ENCODE measurements around the gene PDE10A.
A peak's percentile ranks its signal among the peaks of the same experiment; 100 is the strongest.

PDE10A gene

GRCh38 chr6:165684333-165684732 lies 21.3 kb upstream of the PDE10A start:
- H2BK5ac ChIP-seq (ENCODE audit: low read depth, low read length, poor library complexity, severe bottlenecking): no peak overlapping the region
- H2AFZ ChIP-seq (ENCODE audit: low read depth, low read length): no peak overlapping the region
- no peak overlapping the region for H3K18ac ChIP-seq (ENCODE audit: low read depth in 1 of 2, low read length in 2 of 2)
- H3K9ac ChIP-seq (ENCODE audit: low read length): no peak overlapping the region
- H3K9me3 ChIP-seq (ENCODE audit: control insufficient read depth, low read length): peaks cover 4% of the 10 kb centered on the region
- no peak overlapping the region for H3K27ac ChIP-seq (ENCODE audit: low read length, poor library complexity, severe bottlenecking)
- no peak overlapping the region for H3K23ac ChIP-seq (ENCODE audit: low read length in 2 of 2)
- 97% methylated on average over 10 of the region's 10 CpGs for WGBS
- no peak overlapping the region for H3K4me2 ChIP-seq (ENCODE audit: low read length, poor library complexity, severe bottlenecking)
- DNase-seq: no peak
- H3K4me3 ChIP-seq (ENCODE audit: insufficient read depth in 1 of 2, low read depth in 1 of 2, low read length in 2 of 2): no peak overlapping the region
- H3K4me1 ChIP-seq (ENCODE audit: control insufficient read depth, insufficient read depth, low read depth, low read length): peaks cover 7% of the 10 kb centered on the region
- H2BK12ac ChIP-seq (ENCODE audit: low read length in 2 of 2): no peak overlapping the region
- H3K4ac ChIP-seq (ENCODE audit: low read depth in 1 of 2, low read length in 2 of 2): no peak overlapping the region
- H3K14ac ChIP-seq (ENCODE audit: low read length in 2 of 2): no peak overlapping the region
- H2BK15ac ChIP-seq (ENCODE audit: low read depth, poor library complexity, severe bottlenecking): no peak overlapping the region
- H2AK5ac ChIP-seq (ENCODE audit: low read length, severe bottlenecking): no peak overlapping the region
- H2BK120ac ChIP-seq (ENCODE audit: low read depth, low read length): no peak overlapping the region
- H3K27me3 ChIP-seq (ENCODE audit: control insufficient read depth in 1 of 2, insufficient read depth in 1 of 2, low read length in 2 of 2): peaks cover 0 to 11% of the 10 kb centered on the region in 2 experiments
- H3K36me3 ChIP-seq (ENCODE audit: control insufficient read depth in 1 of 2, insufficient read depth in 2 of 2, low read depth in 1 of 2, low read length in 2 of 2): no peaks in the 10 kb centered on the region
- H4K91ac ChIP-seq (ENCODE audit: low read length): no peak overlapping the region
- no peak overlapping the region for H4K8ac ChIP-seq (ENCODE audit: low read length)
- H3K79me1 ChIP-seq (replicated peaks; ENCODE audit: low read length, poor library complexity, severe bottlenecking): no peaks in the 10 kb centered on the region

DNA sequence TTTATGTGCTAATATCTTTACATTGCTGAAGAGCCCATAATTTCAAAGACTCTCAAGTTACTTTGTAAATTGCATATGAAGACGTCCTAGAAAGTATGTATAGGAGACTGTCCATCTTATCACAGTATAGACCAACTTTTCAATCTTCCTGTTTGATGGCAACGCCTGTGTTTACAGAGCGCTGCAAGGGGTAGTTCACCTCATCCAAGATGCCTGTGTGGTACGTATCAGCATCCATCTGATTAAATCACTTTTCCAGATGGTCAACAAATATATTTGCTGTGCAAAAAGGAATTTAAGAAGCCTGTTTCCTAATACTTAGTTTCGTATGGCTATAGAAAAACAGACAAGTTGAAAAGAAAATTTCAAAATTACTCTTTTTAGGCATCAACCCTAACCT lies 17.9 kb upstream of the PDE10A start:
- WGBS: 94% methylated on average over 3 of the region's 5 CpGs
- Histone ChIP-seq H3K4ac (ENCODE audit: low read depth in 1 of 2, low read length in 2 of 2) (no peak overlapping the region), H4K8ac (ENCODE audit: low read length) (no peak overlapping the region), H3K36me3 (ENCODE audit: control insufficient read depth in 1 of 2, insufficient read depth in 2 of 2, low read depth in 1 of 2, low read length in 2 of 2) (no peaks in the 10 kb centered on the region), H3K4me1 (ENCODE audit: control insufficient read depth, insufficient read depth, low read depth, low read length) (peaks cover 17% of the 10 kb centered on the region), H3K9me3 (ENCODE audit: control insufficient read depth, low read length) (no peaks in the 10 kb centered on the region), H2BK15ac (ENCODE audit: low read depth, poor library complexity, severe bottlenecking) (no peak overlapping the region), H2BK120ac (ENCODE audit: low read depth, low read length) (no peak overlapping the region), H2AFZ (ENCODE audit: low read depth, low read length) (no peak overlapping the region), H2BK12ac (ENCODE audit: low read length in 2 of 2) (no peak overlapping the region), H2BK5ac (ENCODE audit: low read depth, low read length, poor library complexity, severe bottlenecking) (no peak overlapping the region), H2AK5ac (ENCODE audit: low read length, severe bottlenecking) (no peak overlapping the region), H3K23ac (ENCODE audit: low read length in 2 of 2) (no peak overlapping the region), H3K18ac (ENCODE audit: low read depth in 1 of 2, low read length in 2 of 2) (no peak overlapping the region), H4K91ac (ENCODE audit: low read length) (no peak overlapping the region), H3K79me1 (replicated peaks; ENCODE audit: low read length, poor library complexity, severe bottlenecking) (no peaks in the 10 kb centered on the region), H3K27me3 (ENCODE audit: control insufficient read depth in 1 of 2, insufficient read depth in 1 of 2, low read length in 2 of 2) (peaks cover 0 to 15% of the 10 kb centered on the region in 2 experiments), H3K4me3 (ENCODE audit: insufficient read depth in 1 of 2, low read depth in 1 of 2, low read length in 2 of 2) (no peak overlapping the region), H3K27ac (ENCODE audit: low read length, poor library complexity, severe bottlenecking) (no peak overlapping the region), H3K4me2 (ENCODE audit: low read length, poor library complexity, severe bottlenecking) (no peak overlapping the region), H3K14ac (ENCODE audit: low read length in 2 of 2) (no peak overlapping the region), H3K9ac (ENCODE audit: low read length) (no peak overlapping the region)
- no peak for DNase-seq

- peaks cover 16% of the 10 kb centered on the region for H3K4me1 ChIP-seq (ENCODE audit: control insufficient read depth, insufficient read depth, low read depth, low read length)
- no peak overlapping the region for H4K8ac ChIP-seq (ENCODE audit: low read length)
- no peak overlapping the region for H2BK120ac ChIP-seq (ENCODE audit: low read depth, low read length)
- H2BK12ac ChIP-seq (ENCODE audit: low read length in 2 of 2): no peak overlapping the region
- H3K27me3 ChIP-seq (ENCODE audit: control insufficient read depth in 1 of 2, insufficient read depth in 1 of 2, low read length in 2 of 2): peaks cover 0 to 15% of the 10 kb centered on the region in 2 experiments
- no peaks in the 10 kb centered on the region for H3K79me1 ChIP-seq (replicated peaks; ENCODE audit: low read length, poor library complexity, severe bottlenecking)
- H3K36me3 ChIP-seq (ENCODE audit: control insufficient read depth in 1 of 2, insufficient read depth in 2 of 2, low read depth in 1 of 2, low read length in 2 of 2): no peaks in the 10 kb centered on the region
- H2BK5ac ChIP-seq (ENCODE audit: low read depth, low read length, poor library complexity, severe bottlenecking): no peak overlapping the region
- H3K18ac ChIP-seq (ENCODE audit: low read depth in 1 of 2, low read length in 2 of 2): no peak overlapping the region
- H2AK5ac ChIP-seq (ENCODE audit: low read length, severe bottlenecking): no peak overlapping the region
- no peak overlapping the region for H3K9ac ChIP-seq (ENCODE audit: low read length)
- H3K14ac ChIP-seq (ENCODE audit: low read length in 2 of 2): peak overlapping the region in 1 of 2 experiments; percentile 53
- H3K23ac ChIP-seq (ENCODE audit: low read length in 2 of 2): no peak overlapping the region
- WGBS: 39% methylated on average over 10 of the region's 10 CpGs
- no peak overlapping the region for H2BK15ac ChIP-seq (ENCODE audit: low read depth, poor library complexity, severe bottlenecking)
- H2AFZ ChIP-seq (ENCODE audit: low read depth, low read length): no peak overlapping the region
- no peaks in the 10 kb centered on the region for H3K9me3 ChIP-seq (ENCODE audit: control insufficient read depth, low read length)
- H3K4me3 ChIP-seq (ENCODE audit: insufficient read depth in 1 of 2, low read depth in 1 of 2, low read length in 2 of 2): no peak overlapping the region
- H3K4ac ChIP-seq (ENCODE audit: low read depth in 1 of 2, low read length in 2 of 2): no peak overlapping the region
- H4K91ac ChIP-seq (ENCODE audit: low read length): no peak overlapping the region
- no peak for DNase-seq
- H3K27ac ChIP-seq (ENCODE audit: low read length, poor library complexity, severe bottlenecking): no peak overlapping the region
- H3K4me2 ChIP-seq (ENCODE audit: low read length, poor library complexity, severe bottlenecking): no peak overlapping the region
These were observed 16.3 kb upstream of the PDE10A start for GRCh38 chr6:165679326-165679725.

DNA sequence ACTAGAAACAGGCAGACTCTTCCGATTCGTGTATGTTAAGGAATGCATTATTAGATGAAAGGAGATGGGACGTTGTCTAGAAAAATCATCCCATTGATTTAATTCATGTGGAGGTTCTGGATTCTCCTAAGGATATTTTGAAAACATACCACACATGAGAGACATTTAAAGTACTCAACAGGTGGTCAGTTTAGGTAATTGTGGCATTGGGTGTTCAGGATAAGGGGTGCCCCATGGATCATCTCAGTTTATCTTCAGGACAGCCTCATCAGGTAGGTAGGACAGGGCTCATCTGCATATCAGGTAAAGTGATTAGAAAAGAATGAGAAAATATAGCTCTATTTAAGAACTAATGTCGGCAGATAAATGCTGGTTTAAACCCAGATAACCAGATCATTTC lies 15.9 kb upstream of the PDE10A start:
- Histone ChIP-seq H2BK120ac (ENCODE audit: low read depth, low read length) (no peak overlapping the region), H4K91ac (ENCODE audit: low read length) (no peak overlapping the region), H3K23ac (ENCODE audit: low read length in 2 of 2) (no peak overlapping the region), H3K36me3 (ENCODE audit: control insufficient read depth in 1 of 2, insufficient read depth in 2 of 2, low read depth in 1 of 2, low read length in 2 of 2) (no peaks in the 10 kb centered on the region), H3K79me1 (replicated peaks; ENCODE audit: low read length, poor library complexity, severe bottlenecking) (no peaks in the 10 kb centered on the region), H2BK12ac (ENCODE audit: low read length in 2 of 2) (no peak overlapping the region), H3K9ac (ENCODE audit: low read length) (no peak overlapping the region), H4K8ac (ENCODE audit: low read length) (no peak overlapping the region), H3K4me1 (ENCODE audit: control insufficient read depth, insufficient read depth, low read depth, low read length) (peaks cover 16% of the 10 kb centered on the region), H3K4me3 (ENCODE audit: insufficient read depth in 1 of 2, low read depth in 1 of 2, low read length in 2 of 2) (no peak overlapping the region), H2AK5ac (ENCODE audit: low read length, severe bottlenecking) (no peak overlapping the region), H3K4me2 (ENCODE audit: low read length, poor library complexity, severe bottlenecking) (no peak overlapping the region), H3K18ac (ENCODE audit: low read depth in 1 of 2, low read length in 2 of 2) (no peak overlapping the region), H3K9me3 (ENCODE audit: control insufficient read depth, low read length) (no peaks in the 10 kb centered on the region), H3K4ac (ENCODE audit: low read depth in 1 of 2, low read length in 2 of 2) (no peak overlapping the region), H3K27ac (ENCODE audit: low read length, poor library complexity, severe bottlenecking) (no peak overlapping the region), H3K27me3 (ENCODE audit: control insufficient read depth in 1 of 2, insufficient read depth in 1 of 2, low read length in 2 of 2) (peaks cover 0 to 15% of the 10 kb centered on the region in 2 experiments), H2AFZ (ENCODE audit: low read depth, low read length) (no peak overlapping the region), H3K14ac (ENCODE audit: low read length in 2 of 2) (no peak overlapping the region), H2BK15ac (ENCODE audit: low read depth, poor library complexity, severe bottlenecking) (no peak overlapping the region), H2BK5ac (ENCODE audit: low read depth, low read length, poor library complexity, severe bottlenecking) (no peak overlapping the region)
- DNase-seq: no peak
- 82% methylated on average over 2 of the region's 4 CpGs for WGBS
